Measurements from ENCODE around the gene STMND1. TPM values are rescaled to one million over a fixed set of nuclear protein-coding genes. Genes with fewer than 3 reads are reported as not detected.

Gene STMND1
- polyA plus RNA-seq, 2 of the 4 experiments (the other 2 are of a cell fraction) = not detected

GRCh38 chr6:17144016-17144415, 42.2 kb downstream of the STMND1 start (continued):
- TF ChIP-seq, protein P1, sequence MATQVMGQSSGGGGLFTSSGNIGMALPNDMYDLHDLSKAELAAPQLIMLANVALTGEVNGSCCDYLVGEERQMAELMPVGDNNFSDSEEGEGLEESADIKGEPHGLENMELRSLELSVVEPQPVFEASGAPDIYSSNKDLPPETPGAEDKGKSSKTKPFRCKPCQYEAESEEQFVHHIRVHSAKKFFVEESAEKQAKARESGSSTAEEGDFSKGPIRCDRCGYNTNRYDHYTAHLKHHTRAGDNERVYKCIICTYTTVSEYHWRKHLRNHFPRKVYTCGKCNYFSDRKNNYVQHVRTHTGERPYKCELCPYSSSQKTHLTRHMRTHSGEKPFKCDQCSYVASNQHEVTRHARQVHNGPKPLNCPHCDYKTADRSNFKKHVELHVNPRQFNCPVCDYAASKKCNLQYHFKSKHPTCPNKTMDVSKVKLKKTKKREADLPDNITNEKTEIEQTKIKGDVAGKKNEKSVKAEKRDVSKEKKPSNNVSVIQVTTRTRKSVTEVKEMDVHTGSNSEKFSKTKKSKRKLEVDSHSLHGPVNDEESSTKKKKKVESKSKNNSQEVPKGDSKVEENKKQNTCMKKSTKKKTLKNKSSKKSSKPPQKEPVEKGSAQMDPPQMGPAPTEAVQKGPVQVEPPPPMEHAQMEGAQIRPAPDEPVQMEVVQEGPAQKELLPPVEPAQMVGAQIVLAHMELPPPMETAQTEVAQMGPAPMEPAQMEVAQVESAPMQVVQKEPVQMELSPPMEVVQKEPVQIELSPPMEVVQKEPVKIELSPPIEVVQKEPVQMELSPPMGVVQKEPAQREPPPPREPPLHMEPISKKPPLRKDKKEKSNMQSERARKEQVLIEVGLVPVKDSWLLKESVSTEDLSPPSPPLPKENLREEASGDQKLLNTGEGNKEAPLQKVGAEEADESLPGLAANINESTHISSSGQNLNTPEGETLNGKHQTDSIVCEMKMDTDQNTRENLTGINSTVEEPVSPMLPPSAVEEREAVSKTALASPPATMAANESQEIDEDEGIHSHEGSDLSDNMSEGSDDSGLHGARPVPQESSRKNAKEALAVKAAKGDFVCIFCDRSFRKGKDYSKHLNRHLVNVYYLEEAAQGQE (IDR thresholded peaks at IDR 0.05) = no peak
- TF ChIP-seq HEYL (CRISPR knock-in tag; IDR thresholded peaks at IDR 0.05) = no peak
- no peak for TF ChIP-seq KDM5A (IDR thresholded peaks at IDR 0.05)
- TF ChIP-seq MAFK (IDR thresholded peaks at IDR 0.05; ENCODE audit: partially characterized antibody) = no peak
- TF ChIP-seq RFX5 (IDR thresholded peaks at IDR 0.05) = no peak
- TF ChIP-seq SREBF2 (IDR thresholded peaks at IDR 0.05) = no peak
- TF ChIP-seq, protein P2, sequence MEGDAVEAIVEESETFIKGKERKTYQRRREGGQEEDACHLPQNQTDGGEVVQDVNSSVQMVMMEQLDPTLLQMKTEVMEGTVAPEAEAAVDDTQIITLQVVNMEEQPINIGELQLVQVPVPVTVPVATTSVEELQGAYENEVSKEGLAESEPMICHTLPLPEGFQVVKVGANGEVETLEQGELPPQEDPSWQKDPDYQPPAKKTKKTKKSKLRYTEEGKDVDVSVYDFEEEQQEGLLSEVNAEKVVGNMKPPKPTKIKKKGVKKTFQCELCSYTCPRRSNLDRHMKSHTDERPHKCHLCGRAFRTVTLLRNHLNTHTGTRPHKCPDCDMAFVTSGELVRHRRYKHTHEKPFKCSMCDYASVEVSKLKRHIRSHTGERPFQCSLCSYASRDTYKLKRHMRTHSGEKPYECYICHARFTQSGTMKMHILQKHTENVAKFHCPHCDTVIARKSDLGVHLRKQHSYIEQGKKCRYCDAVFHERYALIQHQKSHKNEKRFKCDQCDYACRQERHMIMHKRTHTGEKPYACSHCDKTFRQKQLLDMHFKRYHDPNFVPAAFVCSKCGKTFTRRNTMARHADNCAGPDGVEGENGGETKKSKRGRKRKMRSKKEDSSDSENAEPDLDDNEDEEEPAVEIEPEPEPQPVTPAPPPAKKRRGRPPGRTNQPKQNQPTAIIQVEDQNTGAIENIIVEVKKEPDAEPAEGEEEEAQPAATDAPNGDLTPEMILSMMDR (IDR thresholded peaks at IDR 0.05) = no peak
- no peak for TF ChIP-seq ESRRA (IDR thresholded peaks at IDR 0.05; ENCODE audit: borderline replicate concordance, low read length)
- TF ChIP-seq CHD4 (IDR thresholded peaks at IDR 0.05; ENCODE audit: borderline replicate concordance) = no peak

GRCh38 chr6:17149571-17149970, 47.7 kb downstream of the STMND1 start:
- H3K4me3 ChIP-seq = no peak overlapping the region
- CTCF ChIA-PET = interaction anchor here (1.3 to 1.4 kb wide), 2 partner anchors 18 to 434 kb away, joined by 3 to 7 read pairs; no protein-coding TSS in a partner anchor
- ATAC-seq (no peak), FAIRE-seq (no peak), DNase-seq (ENCODE audit: low read depth in 1 of 2, low spot score in 1 of 2) (no peak)
- no peaks in the 10 kb centered on the region for H3K4me1 ChIP-seq
- H3K4me2 ChIP-seq = no peak overlapping the region
- POLR2A ChIA-PET = no interaction called here
- WGBS (ENCODE audit: missing lambda C conversion rate) = 44% methylated on average over 2 of the region's 2 CpGs
- no peak for TF ChIP-seq JUNB (IDR thresholded peaks at IDR 0.05)
- TF ChIP-seq, protein P3, sequence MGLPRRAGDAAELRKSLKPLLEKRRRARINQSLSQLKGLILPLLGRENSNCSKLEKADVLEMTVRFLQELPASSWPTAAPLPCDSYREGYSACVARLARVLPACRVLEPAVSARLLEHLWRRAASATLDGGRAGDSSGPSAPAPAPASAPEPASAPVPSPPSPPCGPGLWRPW (IDR thresholded peaks at IDR 0.05) = no peak
- no peak for TF ChIP-seq HOXB5 (CRISPR knock-in tag; IDR thresholded peaks at IDR 0.05)
- no peak for TF ChIP-seq NFE2L2 (conservative IDR thresholded peaks at IDR 0.05; ENCODE audit: low read length)
- no peak for TF ChIP-seq ESRRA (IDR thresholded peaks at IDR 0.05; ENCODE audit: borderline replicate concordance, low read length)
- TF ChIP-seq KDM1A (IDR thresholded peaks at IDR 0.05; ENCODE audit: low read depth) = no peak
- no peak for TF ChIP-seq ZSCAN20 (CRISPR knock-in tag; IDR thresholded peaks at IDR 0.05)
- no peak for TF ChIP-seq RNF2 (IDR thresholded peaks at IDR 0.05; ENCODE audit: borderline replicate concordance, low read depth)
- H3K9me3 ChIP-seq = peaks cover 10% of the 10 kb centered on the region; the same call in 2 of the 3 replicates
- no peak overlapping the region for H3K27ac ChIP-seq

GRCh38 chr6:17150096-17150495, 48.2 kb downstream of the STMND1 start:
- Histone ChIP-seq H3K4me2 (no peak overlapping the region), H3K4me3 (no peak overlapping the region), H3K27ac (no peak overlapping the region), H3K9me3 (peaks cover 9% of the 10 kb centered on the region; the same call in 1 of the 3 replicates), H3K4me1 (no peaks in the 10 kb centered on the region)
- DNase-seq (ENCODE audit: low read depth in 1 of 2, low spot score in 1 of 2) = no peak
- FAIRE-seq = no peak
- no peak for ATAC-seq
- ChIA-PET CTCF (interaction anchor here (0.6 to 1.4 kb wide), 2 partner anchors 355 to 434 kb away, joined by 3 to 7 read pairs; no protein-coding TSS in a partner anchor), POLR2A (no interaction called here)
- WGBS (ENCODE audit: missing lambda C conversion rate) = 61% methylated on average over 2 of the region's 2 CpGs
- TF ChIP-seq RARB (CRISPR knock-in tag; IDR thresholded peaks at IDR 0.05) (no peak), HOXB13 (CRISPR knock-in tag; IDR thresholded peaks at IDR 0.05; ENCODE audit: low read depth) (no peak), HOXB5 (CRISPR knock-in tag; IDR thresholded peaks at IDR 0.05) (no peak), GATA3 (IDR thresholded peaks at IDR 0.05; ENCODE audit: borderline replicate concordance) (no peak), JUNB (IDR thresholded peaks at IDR 0.05) (no peak), BHLHE40 (IDR thresholded peaks at IDR 0.05; ENCODE audit: low read depth, low read length) (no peak)
- TF ChIP-seq, protein P3 (IDR thresholded peaks at IDR 0.05) = no peak
